ENCODE data around the gene OR6A2. TPM values are rescaled to one million over a fixed set of nuclear protein-coding genes. Genes with fewer than 3 reads are reported as not detected.
A peak's percentile ranks its signal among the peaks of the same experiment; 100 is the strongest.
"Not testable (repeated sequence)": the region's sequence is repeated elsewhere in the genome, so short reads cannot be mapped to it uniquely, and the experiment has no call there.

OR6A2 gene
- total and polyA plus RNA-seq, 2 donors (not counting 3 experiments of a cell fraction or from before 2014, with no cell fraction given) = 0.06 to 0.27 TPM

GRCh38 chr11:6812390-6813005 is 13.0 kb upstream of the OR6A2 start:
- no peak for TF ChIP-seq MYC (IDR thresholded peaks at IDR 0.05; ENCODE audit: low read depth, low read length)
- peak; percentile 83 to 88 for TF ChIP-seq CTCF (IDR thresholded peaks at IDR 0.05; ENCODE audit: extremely low read depth in 1 of 2, insufficient read depth in 1 of 2, low read depth in 1 of 2, low read length in 2 of 2)
- TF ChIP-seq POLR2AphosphoS5 (IDR thresholded peaks at IDR 0.05; ENCODE audit: insufficient read depth, low read depth, low read length) = no peak
- TF ChIP-seq, protein P1, sequence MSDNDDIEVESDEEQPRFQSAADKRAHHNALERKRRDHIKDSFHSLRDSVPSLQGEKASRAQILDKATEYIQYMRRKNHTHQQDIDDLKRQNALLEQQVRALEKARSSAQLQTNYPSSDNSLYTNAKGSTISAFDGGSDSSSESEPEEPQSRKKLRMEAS (IDR thresholded peaks at IDR 0.05; ENCODE audit: insufficient read depth, insufficient read length) = no peak
- no peak for TF ChIP-seq JUN (IDR thresholded peaks at IDR 0.05; ENCODE audit: borderline replicate concordance, insufficient read depth, insufficient read length, low read depth)
- TF ChIP-seq FOS (IDR thresholded peaks at IDR 0.05; ENCODE audit: borderline replicate concordance, insufficient read depth, low read length) = no peak
- H4K20me1 ChIP-seq (replicated peaks; ENCODE audit: control insufficient read depth, extremely low read depth, insufficient read depth, low read length) = no peaks in the 10 kb centered on the region
- H3K4me2 ChIP-seq (ENCODE audit: insufficient read depth, low read length) = no peak overlapping the region
- H3K36me3 ChIP-seq (ENCODE audit: control insufficient read depth in 2 of 2, extremely low read depth in 1 of 2, insufficient read depth in 2 of 2, low read length in 2 of 2) = no peaks in the 10 kb centered on the region
- no peak overlapping the region for H3K9ac ChIP-seq (replicated peaks; ENCODE audit: extremely low read depth, insufficient read depth, low read length)
- no peaks in the 10 kb centered on the region for H3K9me1 ChIP-seq (replicated peaks; ENCODE audit: control insufficient read depth, extremely low read depth, insufficient read depth, low read length)
- H3K79me2 ChIP-seq (ENCODE audit: control insufficient read depth, insufficient read depth, low read length) = no peaks in the 10 kb centered on the region
- BruUV-seq (replicated peaks) = no TSS peak
- H3K27ac ChIP-seq (ENCODE audit: insufficient read depth, low read depth, low read length) = no peak overlapping the region
- ChIA-PET CTCF (interaction anchor here (0.5 to 4.1 kb wide), 51 partner anchors 9 to 1287 kb away, joined by 3 to 61 read pairs (median 4); partner anchors contain the start of genes NLRP14, OR10A2, RBMXL2 and ZNF214), POLR2A (no interaction called here)
- peak; percentile 87 for FAIRE-seq
- peak; percentile 48 for DNase-seq (ENCODE audit: low read depth, low spot score)
- dilution Hi-C loops (cut with MboI; ENCODE audit: extremely low pct_ligation_motif_present, low sequenced_read_pairs) = no loop called here
- H3K4me3 ChIP-seq (replicated peaks in 1 of 3; ENCODE audit: insufficient read depth in 1 of 3, low read depth in 1 of 3, low read length in 3 of 3) = no peak overlapping the region
- no peaks in the 10 kb centered on the region for H3K27me3 ChIP-seq (ENCODE audit: control insufficient read depth in 2 of 2, insufficient read depth in 2 of 2, low read length in 2 of 2)
- no peaks in the 10 kb centered on the region for H3K9me3 ChIP-seq (replicated peaks; ENCODE audit: control insufficient read depth, insufficient read depth, low read length)
- no peaks in the 10 kb centered on the region for H3K4me1 ChIP-seq (ENCODE audit: control insufficient read depth, extremely low read depth, insufficient read depth, low read length)
- no peak overlapping the region for H2AFZ ChIP-seq (ENCODE audit: low read depth, low read length)
- intact Hi-C loops (cut with micrococcal nuclease) = loop anchor here (1.0 to 2.0 kb wide), 3 partner anchors 286 to 630 kb away; no protein-coding TSS in a partner anchor

GRCh38 chr11:6801075-6801474 is 1.6 kb upstream of the OR6A2 start:
- BruUV-seq (replicated peaks); H3K27ac ChIP-seq (ENCODE audit: insufficient read depth, low read depth, low read length); dilution Hi-C loops (cut with MboI; ENCODE audit: extremely low pct_ligation_motif_present, low sequenced_read_pairs); H3K4me2 ChIP-seq (ENCODE audit: insufficient read depth, low read length); POLR2A ChIA-PET; H3K27me3 ChIP-seq (ENCODE audit: control insufficient read depth in 2 of 2, insufficient read depth in 2 of 2, low read length in 2 of 2); H3K9me3 ChIP-seq (replicated peaks; ENCODE audit: control insufficient read depth, insufficient read depth, low read length); DNase-seq (ENCODE audit: low read depth, low spot score); H3K9ac ChIP-seq (replicated peaks; ENCODE audit: extremely low read depth, insufficient read depth, low read length); H3K4me1 ChIP-seq (ENCODE audit: control insufficient read depth, extremely low read depth, insufficient read depth, low read length); H4K20me1 ChIP-seq (replicated peaks; ENCODE audit: control insufficient read depth, extremely low read depth, insufficient read depth, low read length); H3K9me1 ChIP-seq (replicated peaks; ENCODE audit: control insufficient read depth, extremely low read depth, insufficient read depth, low read length); FAIRE-seq; H3K79me2 ChIP-seq (ENCODE audit: control insufficient read depth, insufficient read depth, low read length); H3K36me3 ChIP-seq (ENCODE audit: control insufficient read depth in 2 of 2, extremely low read depth in 1 of 2, insufficient read depth in 2 of 2, low read length in 2 of 2); H2AFZ ChIP-seq (ENCODE audit: low read depth, low read length); H3K4me3 ChIP-seq (replicated peaks in 1 of 3; ENCODE audit: insufficient read depth in 1 of 3, low read depth in 1 of 3, low read length in 3 of 3); intact Hi-C loops (cut with micrococcal nuclease): not testable (repeated sequence)
- CTCF ChIA-PET = interaction anchor here (0.7 kb wide), 1 partner anchor 11 kb away, joined by 3 read pairs; no protein-coding TSS in a partner anchor
